GM21515 (cell line): ENCODE measurements around the gene ISL2.

ENCODE experiments used
- ATAC-seq: cut with Tn5 transposase; IDR thresholded peaks from one replicate; pipeline ENCODE4 v1.9.1; 2021; ENCODE audit not compliant: unreplicated experiment

The ISL2 gene

DNA sequence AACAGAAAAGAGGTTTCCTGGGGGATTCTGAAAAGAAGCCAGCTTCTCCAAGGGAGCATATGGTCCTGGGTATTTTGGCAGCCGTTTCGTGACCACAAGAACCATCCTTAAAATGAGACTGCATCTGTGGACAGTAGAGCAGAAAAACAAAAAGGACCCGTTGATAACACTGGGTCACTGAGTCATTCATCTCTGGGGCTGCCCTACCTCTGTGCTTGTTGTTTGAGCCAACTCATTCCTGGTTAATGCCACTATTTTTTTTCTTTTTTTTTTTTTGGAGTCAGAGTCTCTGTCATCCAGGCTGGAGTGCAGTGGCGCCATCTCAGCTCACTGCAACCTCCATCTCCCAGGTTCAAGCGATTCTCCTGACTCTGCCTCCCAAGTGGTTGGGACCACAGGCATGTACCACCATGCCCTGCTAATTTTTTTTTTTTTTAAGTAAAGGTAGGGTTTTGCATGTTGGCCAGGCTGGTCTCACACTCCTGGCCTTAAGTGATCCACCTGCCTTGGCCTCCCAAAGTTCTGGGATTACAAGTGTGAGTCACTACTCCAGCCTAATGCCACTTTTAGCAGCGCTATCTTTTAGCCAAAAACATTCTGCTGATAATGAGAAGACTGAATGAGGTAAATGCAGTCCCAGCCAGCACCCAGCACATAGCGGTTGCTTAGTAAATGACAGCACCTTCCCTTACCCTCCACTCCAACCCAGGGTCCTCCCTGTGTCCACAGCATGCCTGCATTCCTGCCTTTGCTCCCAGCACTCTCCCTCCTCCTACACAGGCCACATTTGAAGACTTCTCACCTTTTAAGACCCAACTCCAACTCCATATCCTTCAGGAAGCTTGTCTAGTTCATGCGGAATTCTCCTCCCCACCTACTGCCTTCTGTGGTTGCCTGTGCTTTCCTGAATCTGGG, 9.1 kb upstream of the ISL2 start:
- no peak for ATAC-seq

DNA sequence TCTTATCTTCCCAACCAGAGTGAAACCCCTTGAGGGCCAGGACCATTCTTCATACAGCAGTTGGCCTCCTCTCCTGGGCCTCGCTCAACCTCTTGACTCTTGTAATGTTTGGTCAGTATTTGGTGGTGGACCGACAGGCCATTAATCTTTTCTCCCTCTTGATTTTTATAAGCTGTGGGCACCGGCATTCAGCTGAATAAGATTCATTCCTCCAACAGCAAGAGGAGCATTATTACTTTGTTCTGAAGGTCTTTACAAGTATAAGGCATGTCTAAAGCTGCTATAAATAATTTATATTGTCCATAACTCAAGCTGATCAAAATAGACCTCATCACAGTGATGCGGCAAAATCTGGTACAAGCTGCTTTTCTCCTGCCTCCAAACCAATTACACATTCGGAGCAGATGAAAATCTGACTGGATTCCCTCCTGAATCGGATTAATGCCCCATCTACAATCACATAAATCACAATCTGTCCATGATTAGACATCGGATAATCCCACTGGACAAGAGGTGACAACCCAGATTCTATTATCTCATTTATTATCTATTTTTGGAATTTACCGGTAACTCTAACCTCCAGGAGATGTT, 8.4 kb upstream of the ISL2 start:
- ATAC-seq = no peak

DNA sequence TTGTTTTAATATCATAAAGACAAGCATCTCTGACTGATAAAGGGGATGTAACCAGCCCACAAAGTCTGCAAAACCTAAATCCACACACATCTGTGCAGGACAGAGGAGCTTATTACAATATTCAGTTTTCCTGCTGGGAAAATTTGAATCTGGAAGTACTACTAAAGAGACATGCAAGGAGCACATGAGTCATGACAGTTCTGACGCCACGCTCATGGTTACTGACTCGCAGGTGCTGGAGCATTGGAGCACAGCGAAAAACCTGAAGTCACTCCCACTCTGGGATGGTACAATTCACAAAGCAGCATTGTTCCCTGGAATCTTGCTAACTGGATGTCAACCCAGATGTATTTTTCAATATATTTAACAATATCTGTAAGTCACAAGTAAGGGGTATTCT, 7.6 kb upstream of the ISL2 start:
- ATAC-seq = no peak

DNA sequence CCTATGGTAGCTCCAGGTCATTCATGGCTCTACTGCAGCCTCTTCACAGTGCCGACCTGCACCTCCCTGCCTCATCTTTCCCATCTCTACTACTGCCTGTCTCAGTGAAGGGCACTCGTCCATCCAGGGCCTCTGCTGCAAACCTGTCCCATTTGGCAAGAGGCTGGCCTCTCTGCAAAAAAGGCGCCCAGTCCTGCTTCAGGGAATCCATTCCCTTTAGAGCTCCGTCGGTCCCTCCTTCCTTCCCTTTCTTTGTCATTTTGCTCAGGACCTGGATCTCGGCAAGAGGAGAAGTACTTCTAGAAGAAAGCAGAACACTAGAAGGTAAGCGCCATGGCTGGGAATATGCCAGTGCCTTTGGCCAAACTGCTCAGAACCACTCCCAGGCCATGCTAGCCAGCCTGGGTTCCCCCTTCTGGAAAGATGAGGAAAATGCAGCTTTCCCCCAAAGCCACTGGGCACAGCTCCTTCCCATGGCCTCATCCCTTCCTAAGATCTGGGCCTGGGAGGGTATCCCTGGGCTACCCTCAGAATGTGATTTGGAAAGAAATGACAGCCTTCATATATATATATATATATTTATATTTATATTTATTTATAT, 6.4 kb upstream of the ISL2 start:
- ATAC-seq = no peak

- no peak for ATAC-seq
Measured at GRCh38 chr15:76332796-76333195, 3.8 kb upstream of the ISL2 start.

DNA sequence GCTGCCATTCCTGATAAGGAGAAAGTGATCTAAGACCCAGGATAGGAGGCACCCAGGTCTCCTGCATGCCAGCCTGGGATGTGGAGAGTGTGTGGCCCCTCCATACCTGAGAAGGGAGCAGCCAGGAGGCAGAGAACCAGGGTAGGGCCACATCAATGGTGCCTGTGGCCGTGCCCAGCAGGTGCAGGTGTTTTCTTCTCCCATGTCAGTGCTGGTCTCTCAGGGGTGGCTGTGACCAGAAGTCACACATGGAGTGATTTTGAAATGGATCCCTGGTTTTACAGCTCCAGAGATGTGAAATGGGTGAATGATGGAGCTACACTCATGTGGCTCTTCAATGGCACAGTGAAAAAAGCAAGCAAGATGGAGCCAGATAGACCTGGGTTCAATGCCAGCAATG, 3.3 kb upstream of the ISL2 start:
- ATAC-seq = no peak

GRCh38 chr15:76333720-76334437, 2.7 kb upstream of the ISL2 start:
- ATAC-seq = no peak

DNA sequence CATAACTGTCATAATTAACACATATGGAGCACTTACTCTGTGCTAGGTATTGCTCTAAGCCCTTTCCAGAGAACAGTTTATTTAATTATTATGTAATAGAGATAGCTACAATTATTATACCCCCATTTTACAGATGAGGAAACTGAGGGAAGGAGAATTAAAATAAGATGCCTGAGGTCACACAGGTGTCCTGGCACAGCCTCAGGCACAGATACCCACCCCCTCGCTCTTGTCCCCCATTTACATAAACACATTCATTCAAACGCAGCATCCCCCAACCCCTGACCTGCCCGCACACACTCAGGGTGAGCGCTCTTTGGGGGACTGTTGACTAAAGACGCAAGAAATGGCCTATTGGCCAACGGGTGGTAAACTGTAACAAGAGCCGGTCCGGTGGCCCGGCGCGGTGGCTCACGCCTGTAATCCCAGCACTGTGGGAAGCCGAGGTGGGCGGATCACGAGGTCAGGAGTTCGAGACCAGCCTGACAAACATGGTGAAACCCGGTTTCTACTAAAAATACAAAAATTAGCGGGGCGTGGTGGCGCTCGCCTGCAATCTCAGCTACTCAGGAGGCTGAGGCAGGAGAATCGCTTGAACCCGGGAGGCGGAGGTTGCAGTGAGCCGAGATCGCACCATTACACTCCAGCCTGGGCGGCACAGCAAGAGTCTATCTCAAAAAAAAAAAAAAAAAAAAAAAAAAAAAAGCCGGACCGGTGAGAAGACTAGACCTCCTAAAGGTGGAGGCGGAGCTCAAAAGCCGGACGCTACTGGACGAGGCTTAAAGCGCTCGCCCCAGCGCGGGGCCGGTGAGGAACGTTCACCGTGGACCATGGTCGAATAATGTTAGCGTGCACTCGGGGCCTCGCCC, 1.9 kb upstream of the ISL2 start:
- ATAC-seq = no peak

DNA sequence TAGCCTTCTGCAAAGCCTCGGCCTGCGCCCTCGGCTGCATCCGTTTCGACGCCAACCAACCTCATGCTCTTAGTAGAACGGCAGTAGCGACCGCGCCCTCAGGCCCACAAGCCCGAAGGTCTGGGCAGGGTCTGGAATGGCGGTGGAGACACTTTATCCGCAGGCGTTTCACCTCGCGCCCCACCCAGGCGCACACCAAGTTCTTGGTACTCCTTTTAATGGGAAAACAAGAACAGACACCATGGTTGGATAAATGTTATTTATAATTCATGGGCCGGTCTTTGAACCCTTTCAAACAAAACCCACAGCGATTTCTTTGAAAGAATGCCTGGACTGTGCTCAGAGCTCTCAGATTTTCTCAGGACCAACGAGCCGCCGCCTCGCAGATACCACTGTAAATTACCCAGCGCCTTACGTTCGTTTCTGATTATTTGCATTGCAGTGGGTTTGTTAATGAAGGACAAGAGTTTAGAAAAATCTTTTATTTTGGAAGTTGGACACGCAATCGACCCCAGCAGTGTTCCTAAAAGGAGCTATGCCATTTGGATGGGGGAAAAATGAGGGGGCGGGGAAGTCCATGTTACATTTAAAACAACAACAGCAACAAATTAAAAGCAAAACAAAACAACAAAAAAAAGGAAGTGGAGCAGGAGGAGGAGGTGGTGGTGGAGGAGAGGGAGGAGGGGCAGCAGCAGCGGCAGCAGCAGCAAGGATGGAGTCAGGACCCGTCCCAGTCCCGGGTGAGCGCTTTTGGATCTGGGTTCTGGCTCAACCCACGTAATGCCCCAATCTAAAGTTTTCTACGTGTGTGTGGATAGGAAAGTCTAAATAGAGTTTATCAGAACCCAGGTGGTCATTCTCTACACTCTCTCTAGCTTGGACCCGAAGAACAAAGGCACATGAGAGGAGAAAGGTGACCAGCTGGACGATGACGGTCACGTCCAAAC, 993 bp upstream of the ISL2 start:
- ATAC-seq = no peak

DNA sequence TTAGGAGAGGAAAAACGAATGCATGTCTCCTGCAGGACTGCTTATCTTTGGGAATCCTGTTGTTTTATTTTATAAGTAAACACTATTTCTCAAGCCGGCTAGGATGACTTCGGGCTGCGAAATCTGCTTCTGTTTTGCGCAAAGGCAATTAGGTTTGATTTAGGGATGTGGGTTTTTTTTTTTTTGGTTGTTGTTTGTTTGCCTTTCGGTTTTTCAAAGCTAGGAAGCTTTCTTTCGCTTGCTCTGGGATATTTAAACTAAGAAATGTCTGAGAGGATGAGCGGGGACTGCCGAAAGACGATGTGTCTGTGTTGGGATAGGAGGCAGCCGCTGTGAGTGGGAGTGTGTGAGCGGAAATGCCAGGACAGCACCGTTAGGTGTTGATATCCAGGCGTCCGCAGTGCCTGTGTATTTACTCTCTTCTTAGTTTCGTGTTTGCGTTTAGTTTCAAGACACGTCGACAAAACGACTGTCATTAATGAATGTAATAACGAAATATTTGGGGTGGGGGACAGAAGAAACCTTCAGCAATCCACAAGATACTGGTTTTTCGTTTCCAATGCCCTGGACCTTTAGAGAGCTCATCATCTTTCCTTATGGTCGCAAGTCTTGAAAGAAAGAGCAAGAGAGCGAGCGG, 604 bp downstream of the ISL2 start:
- no peak for ATAC-seq

GRCh38 chr15:76337696-76338485, 1.3 kb downstream of the ISL2 start:
- no peak for ATAC-seq

DNA sequence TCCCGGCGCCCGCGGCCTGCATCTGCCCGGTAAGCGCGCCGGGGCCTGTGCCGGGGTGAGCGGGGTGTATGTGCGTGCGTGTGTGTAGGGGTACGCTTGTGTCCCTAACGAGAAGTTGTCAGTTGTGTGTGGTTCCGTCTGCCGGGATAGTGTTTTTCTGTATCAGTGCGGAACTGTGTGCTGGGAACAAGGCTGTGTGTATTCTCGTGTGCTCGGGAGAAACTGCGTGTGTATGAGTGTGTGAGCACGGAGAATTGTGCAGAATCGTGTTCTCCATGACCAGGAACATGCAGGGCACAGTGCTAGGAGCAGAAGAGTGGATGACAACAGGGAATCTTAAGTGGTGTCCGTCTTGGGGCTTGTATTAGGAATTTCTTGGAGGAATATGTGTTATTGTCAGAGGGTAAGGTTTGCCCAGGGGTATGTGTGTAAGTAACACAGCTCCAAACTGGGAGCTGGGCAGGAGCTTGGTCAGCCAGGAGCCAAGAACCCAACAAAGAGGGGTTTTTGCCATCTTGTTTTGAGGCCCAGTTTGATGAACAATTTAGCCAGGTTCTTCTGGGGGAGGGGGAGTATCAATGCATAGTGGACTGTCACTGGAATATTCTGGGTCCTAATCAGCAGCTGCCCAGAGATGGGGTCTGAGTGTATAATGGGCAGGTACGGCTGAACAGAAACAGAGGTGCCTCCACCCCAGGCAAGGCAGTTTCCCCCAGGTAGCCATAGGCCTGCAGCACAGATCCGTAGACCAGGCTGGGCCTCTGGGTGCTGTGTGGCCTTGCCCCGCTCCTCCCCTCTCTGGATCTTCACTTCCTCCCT, 2.1 kb downstream of the ISL2 start:
- no peak for ATAC-seq

DNA sequence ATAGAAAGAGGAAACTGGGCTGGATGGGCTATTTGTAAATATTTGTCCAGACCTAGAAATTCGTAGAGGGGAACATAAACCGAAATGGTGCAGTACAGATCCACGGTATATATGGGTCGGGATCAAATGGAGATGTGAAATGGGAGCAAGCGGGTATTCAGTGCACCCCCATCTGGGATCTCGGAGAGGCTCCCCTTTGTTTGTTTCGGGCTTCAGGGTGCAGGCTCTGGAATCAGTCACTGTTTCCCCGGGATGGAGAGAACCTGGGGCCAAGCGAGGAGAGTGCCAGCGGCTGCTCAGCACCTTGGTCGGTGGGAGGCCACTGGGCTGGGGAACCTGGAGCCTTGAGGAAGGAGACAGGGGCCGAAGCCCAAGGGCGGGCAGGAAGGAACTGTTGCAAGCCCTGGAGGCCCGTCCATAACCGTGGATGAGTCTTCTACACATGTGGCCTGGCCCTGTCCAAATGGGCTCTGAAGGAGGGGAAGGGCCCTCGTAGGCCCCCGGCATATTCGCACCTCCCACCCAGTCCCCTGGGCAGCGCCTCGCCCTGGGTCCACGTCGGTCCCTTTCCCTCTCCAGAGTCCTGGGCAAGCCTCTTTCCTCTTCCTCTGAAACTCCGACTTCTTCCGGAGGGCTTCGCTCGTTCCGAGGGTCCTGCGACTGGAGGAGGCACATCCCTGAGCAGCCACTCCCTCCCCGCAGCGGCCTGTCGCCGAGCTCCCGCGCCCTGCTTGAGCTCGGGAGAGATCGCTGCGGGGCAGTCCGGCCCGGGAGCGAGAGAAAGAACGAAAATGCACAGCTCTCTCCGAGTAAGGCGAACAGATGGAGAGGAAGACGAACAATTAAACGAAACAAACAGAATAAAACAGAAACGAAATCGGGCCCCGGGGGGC, 3.0 kb downstream of the ISL2 start:
- ATAC-seq = no peak

GRCh38 chr15:76340198-76340802, 3.7 kb downstream of the ISL2 start:
- no peak for ATAC-seq

DNA sequence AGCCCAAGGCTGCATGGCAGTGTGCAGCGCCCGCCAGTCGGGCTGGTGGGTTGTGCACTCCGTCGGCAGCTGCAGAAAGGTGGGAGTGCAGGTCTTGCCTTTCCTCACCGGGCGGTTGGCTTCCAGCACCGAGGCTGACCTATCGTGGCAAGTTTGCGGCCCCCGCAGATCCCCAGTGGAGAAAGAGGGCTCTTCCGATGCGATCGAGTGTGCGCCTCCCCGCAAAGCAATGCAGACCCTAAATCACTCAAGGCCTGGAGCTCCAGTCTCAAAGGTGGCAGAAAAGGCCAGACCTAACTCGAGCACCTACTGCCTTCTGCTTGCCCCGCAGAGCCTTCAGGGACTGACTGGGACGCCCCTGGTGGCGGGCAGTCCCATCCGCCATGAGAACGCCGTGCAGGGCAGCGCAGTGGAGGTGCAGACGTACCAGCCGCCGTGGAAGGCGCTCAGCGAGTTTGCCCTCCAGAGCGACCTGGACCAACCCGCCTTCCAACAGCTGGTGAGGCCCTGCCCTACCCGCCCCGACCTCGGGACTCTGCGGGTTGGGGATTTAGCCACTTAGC, 4.3 kb downstream of the ISL2 start:
- ATAC-seq = no peak
